Lower leg skin (tissue), 3 donors: ENCODE measurements around the gene CASK.

ENCODE experiments used
- CTCF ChIP-seq, 3 donors: fragments of 450-650 bp; IDR thresholded peaks; one replicate each; pipeline ENCODE4 v1.5.1; 2016; ENCODE audit warnings: antibody characterized with exemption in 3 of 3, mild to moderate bottlenecking in 3 of 3, moderate library complexity in 2 of 3
- POLR2A ChIP-seq, 2 donors: fragments of 450-650 bp; IDR thresholded peaks; one replicate each; pipeline ENCODE4 v1.6.1; 2016 to 2017; ENCODE audit warnings: antibody characterized with exemption in 2 of 2, mild to moderate bottlenecking in 1 of 2, moderate library complexity in 1 of 2

- TF ChIP-seq CTCF (IDR thresholded peaks at IDR 0.05) (no peak), POLR2A (IDR thresholded peaks at IDR 0.05) (no peak)
These were observed 48.0 kb upstream of the CASK start for GRCh38 chrX:41971346-41971745.
